ENCODE results near the gene FER.

Gene FER

DNA sequence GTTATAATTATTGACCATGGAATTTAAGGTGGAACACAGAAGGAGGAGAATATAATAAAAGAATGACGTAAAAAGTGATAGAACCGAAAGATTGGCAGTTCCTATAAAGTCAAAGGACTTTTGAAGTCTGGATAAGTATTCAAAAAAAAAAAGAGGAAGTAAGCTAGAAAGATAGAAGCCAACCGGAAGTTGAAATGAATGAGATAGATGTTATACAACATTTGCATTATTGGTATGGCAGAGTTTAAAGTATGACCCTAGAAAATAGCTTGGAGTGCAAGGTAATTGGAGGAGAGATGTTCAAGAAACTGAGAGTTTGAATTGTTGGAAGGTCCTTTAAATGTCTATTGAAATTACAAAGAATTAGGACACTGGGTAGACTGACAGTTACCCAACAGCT lies 293.6 kb downstream of the FER start:
- Histone ChIP-seq H3K4me1 (ENCODE audit: control insufficient read depth, insufficient read depth, low read length) (no peaks in the 10 kb centered on the region), H3K36me3 (ENCODE audit: control insufficient read depth in 2 of 2, insufficient read depth in 1 of 2, low read length in 2 of 2) (no peaks in the 10 kb centered on the region), H3K27ac (ENCODE audit: extremely low read depth, low read depth, low read length) (no peak overlapping the region), H3K4me3 (ENCODE audit: low read depth, low read length) (no peak overlapping the region), H3K9me3 (ENCODE audit: control insufficient read depth, insufficient read depth, low read depth, low read length) (no peaks in the 10 kb centered on the region)
- CTCF ChIA-PET = no interaction called here
- POLR2A ChIA-PET = no interaction called here
- TF ChIP-seq ZNF280C (tag by site-specific recombination; IDR thresholded peaks at IDR 0.05) (no peak), ZNF529 (tag by site-specific recombination; IDR thresholded peaks at IDR 0.05; ENCODE audit: insufficient replicate concordance) (no peak), ZNF677 (tag by site-specific recombination; IDR thresholded peaks at IDR 0.05) (no peak), ZNF148 (tag by site-specific recombination; IDR thresholded peaks at IDR 0.05; ENCODE audit: borderline replicate concordance) (no peak), SP3 (tag by site-specific recombination; IDR thresholded peaks at IDR 0.05) (no peak), ZSCAN23 (tag by site-specific recombination; IDR thresholded peaks at IDR 0.05) (no peak)
- TF ChIP-seq, protein P1, sequence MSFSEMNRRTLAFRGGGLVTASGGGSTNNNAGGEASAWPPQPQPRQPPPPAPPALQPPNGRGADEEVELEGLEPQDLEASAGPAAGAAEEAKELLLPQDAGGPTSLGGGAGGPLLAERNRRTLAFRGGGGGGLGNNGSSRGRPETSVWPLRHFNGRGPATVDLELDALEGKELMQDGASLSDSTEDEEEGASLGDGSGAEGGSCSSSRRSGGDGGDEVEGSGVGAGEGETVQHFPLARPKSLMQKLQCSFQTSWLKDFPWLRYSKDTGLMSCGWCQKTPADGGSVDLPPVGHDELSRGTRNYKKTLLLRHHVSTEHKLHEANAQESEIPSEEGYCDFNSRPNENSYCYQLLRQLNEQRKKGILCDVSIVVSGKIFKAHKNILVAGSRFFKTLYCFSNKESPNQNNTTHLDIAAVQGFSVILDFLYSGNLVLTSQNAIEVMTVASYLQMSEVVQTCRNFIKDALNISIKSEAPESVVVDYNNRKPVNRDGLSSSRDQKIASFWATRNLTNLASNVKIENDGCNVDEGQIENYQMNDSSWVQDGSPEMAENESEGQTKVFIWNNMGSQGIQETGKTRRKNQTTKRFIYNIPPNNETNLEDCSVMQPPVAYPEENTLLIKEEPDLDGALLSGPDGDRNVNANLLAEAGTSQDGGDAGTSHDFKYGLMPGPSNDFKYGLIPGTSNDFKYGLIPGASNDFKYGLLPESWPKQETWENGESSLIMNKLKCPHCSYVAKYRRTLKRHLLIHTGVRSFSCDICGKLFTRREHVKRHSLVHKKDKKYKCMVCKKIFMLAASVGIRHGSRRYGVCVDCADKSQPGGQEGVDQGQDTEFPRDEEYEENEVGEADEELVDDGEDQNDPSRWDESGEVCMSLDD (tag by site-specific recombination; IDR thresholded peaks at IDR 0.05) = no peak
- TF ChIP-seq, protein P2, sequence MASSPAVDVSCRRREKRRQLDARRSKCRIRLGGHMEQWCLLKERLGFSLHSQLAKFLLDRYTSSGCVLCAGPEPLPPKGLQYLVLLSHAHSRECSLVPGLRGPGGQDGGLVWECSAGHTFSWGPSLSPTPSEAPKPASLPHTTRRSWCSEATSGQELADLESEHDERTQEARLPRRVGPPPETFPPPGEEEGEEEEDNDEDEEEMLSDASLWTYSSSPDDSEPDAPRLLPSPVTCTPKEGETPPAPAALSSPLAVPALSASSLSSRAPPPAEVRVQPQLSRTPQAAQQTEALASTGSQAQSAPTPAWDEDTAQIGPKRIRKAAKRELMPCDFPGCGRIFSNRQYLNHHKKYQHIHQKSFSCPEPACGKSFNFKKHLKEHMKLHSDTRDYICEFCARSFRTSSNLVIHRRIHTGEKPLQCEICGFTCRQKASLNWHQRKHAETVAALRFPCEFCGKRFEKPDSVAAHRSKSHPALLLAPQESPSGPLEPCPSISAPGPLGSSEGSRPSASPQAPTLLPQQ (tag by site-specific recombination; IDR thresholded peaks at IDR 0.05) = no peak

DNA sequence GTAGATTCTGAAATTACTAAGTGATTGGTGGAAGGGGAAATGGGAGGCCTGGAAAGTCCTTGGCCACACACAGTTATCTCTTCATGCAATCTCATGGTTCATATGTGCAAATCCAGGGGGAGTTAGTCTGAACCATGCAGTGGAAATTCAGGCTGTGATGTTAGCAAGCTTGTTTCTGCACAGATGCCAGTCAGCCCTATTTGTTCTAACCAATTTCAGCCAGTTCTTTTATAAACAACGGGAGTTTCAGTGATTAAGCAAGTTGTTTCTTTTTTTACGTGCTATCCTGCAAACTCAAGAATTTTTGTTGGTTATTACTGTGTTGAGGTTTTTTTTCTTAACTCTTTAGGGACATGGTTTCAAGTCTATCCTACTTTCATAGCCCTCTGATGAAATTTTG lies 298.0 kb downstream of the FER start:
- ChIA-PET CTCF (no interaction called here), POLR2A (no interaction called here)
- H3K4me1 ChIP-seq (ENCODE audit: control insufficient read depth, insufficient read depth, low read length) = no peaks in the 10 kb centered on the region
- H3K27ac ChIP-seq (ENCODE audit: extremely low read depth, low read depth, low read length) = no peak overlapping the region
- no peaks in the 10 kb centered on the region for H3K9me3 ChIP-seq (ENCODE audit: control insufficient read depth, insufficient read depth, low read depth, low read length)
- H3K4me3 ChIP-seq (ENCODE audit: low read depth, low read length) = no peak overlapping the region
- no peaks in the 10 kb centered on the region for H3K36me3 ChIP-seq (ENCODE audit: control insufficient read depth in 2 of 2, insufficient read depth in 1 of 2, low read length in 2 of 2)
- TF ChIP-seq ZEB2 (tag by site-specific recombination; IDR thresholded peaks at IDR 0.05) = no peak
- no peak for TF ChIP-seq GLIS2 (tag by site-specific recombination; IDR thresholded peaks at IDR 0.05)
- no peak for TF ChIP-seq ZNF510 (tag by site-specific recombination; IDR thresholded peaks at IDR 0.05; ENCODE audit: insufficient replicate concordance)
- TF ChIP-seq ZNF23 (tag by site-specific recombination; IDR thresholded peaks at IDR 0.05; ENCODE audit: borderline replicate concordance) = no peak
- no peak for TF ChIP-seq ZNF140 (tag by site-specific recombination; IDR thresholded peaks at IDR 0.05)
- TF ChIP-seq ZNF48 (tag by site-specific recombination; IDR thresholded peaks at IDR 0.05) = no peak
- TF ChIP-seq, protein P3, sequence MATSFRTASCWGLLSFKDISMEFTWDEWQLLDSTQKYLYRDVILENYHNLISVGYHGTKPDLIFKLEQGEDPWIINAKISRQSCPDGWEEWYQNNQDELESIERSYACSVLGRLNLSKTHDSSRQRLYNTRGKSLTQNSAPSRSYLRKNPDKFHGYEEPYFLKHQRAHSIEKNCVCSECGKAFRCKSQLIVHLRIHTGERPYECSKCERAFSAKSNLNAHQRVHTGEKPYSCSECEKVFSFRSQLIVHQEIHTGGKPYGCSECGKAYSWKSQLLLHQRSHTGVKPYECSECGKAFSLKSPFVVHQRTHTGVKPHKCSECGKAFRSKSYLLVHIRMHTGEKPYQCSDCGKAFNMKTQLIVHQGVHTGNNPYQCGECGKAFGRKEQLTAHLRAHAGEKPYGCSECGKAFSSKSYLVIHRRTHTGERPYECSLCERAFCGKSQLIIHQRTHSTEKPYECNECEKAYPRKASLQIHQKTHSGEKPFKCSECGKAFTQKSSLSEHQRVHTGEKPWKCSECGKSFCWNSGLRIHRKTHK (tag by site-specific recombination; IDR thresholded peaks at IDR 0.05) = no peak
- TF ChIP-seq ZNF473 (tag by site-specific recombination; IDR thresholded peaks at IDR 0.05) = no peak
- TF ChIP-seq, protein P4, sequence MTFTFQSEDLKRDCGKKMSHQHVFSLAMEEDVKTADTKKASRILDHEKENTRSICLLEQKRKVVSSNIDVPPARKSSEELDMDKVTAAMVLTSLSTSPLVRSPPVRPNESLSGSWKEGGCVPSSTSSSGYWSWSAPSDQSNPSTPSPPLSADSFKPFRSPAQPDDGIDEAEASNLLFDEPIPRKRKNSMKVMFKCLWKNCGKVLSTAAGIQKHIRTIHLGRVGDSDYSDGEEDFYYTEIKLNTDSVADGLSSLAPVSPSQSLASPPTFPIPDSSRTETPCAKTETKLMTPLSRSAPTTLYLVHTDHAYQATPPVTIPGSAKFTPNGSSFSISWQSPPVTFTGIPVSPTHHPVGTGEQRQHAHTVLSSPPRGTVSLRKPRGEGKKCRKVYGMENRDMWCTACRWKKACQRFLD (tag by site-specific recombination; IDR thresholded peaks at IDR 0.05) = no peak
